H1 (cell line): ENCODE data around the gene RO60. TPM values are rescaled to one million over a fixed set of nuclear protein-coding genes. Genes with fewer than 3 reads are reported as not detected.
"Not testable (repeated sequence)": the region's sequence is repeated elsewhere in the genome, so short reads cannot be mapped to it uniquely, and the experiment has no call there.

Source experiments
- CTCF ChIA-PET: fragments of 300-600 bp; sonication (Branson Sonifier 250); formaldehyde crosslinking; loops from one replicate; lab custom pipeline; 2021; ENCODE audit not compliant: partially characterized antibody; lab: Charles Lee
- POLR2A ChIA-PET: fragments of 300-600 bp; sonication (Branson Sonifier 250); formaldehyde crosslinking; loops from one replicate; lab custom pipeline; 2021; ENCODE audit warnings: inconsistent platforms; ENCODE audit not compliant: partially characterized antibody; lab: Charles Lee
- DNase-seq, 2 experiments: peaks; one replicate each; pipeline versions ENCODE4 v3.0.0 to v3.0.0-alpha.2; 2010 to 2022; ENCODE audit warnings: low spot score in 2 of 2, low read depth in 1 of 2, mixed read lengths in 1 of 2
- FAIRE-seq: peaks from 2 replicates; lab custom pipeline; 2011; peaks lifted over from hg19 to GRCh38; lab: Jason Lieb, UNC
- H2AFZ ChIP-seq: 2 replicates; pipeline ENCODE4 v1.8.1; 2012; ENCODE audit warnings: low read length, inconsistent platforms
- H2AK5ac ChIP-seq: 2 replicates; pipeline ENCODE4 v1.6.1; 2013; ENCODE audit warnings: low read depth, low read length
- H2BK120ac ChIP-seq: replicated peaks from 2 replicates; pipeline ENCODE3; 2013; ENCODE audit warnings: low read depth, low read length, inconsistent platforms
- H2BK12ac ChIP-seq: 2 replicates; pipeline ENCODE4 v1.6.1; 2013; ENCODE audit warnings: low read depth, low read length
- H2BK15ac ChIP-seq: 2 replicates; pipeline ENCODE4 v1.6.1; 2013; ENCODE audit warnings: low read length
- H2BK20ac ChIP-seq: 2 replicates; pipeline ENCODE4 v1.6.1; 2013; ENCODE audit warnings: low read length
- H2BK5ac ChIP-seq: 2 replicates; pipeline ENCODE4 v1.6.1; 2013; ENCODE audit warnings: low read depth, low read length
- H3K14ac ChIP-seq: 2 replicates; pipeline ENCODE4 v1.6.1; 2013; ENCODE audit warnings: inconsistent platforms; ENCODE audit not compliant: insufficient read length
- H3K18ac ChIP-seq: 2 replicates; pipeline ENCODE4 v1.6.1; 2013; ENCODE audit warnings: low read length; ENCODE audit errors: extremely low read depth
- H3K23ac ChIP-seq: 2 replicates; pipeline ENCODE4 v1.6.1; 2013; ENCODE audit warnings: inconsistent platforms; ENCODE audit not compliant: insufficient read length
- H3K23me2 ChIP-seq: 2 replicates; pipeline ENCODE4 v1.6.1; 2013; ENCODE audit warnings: low read depth, low read length
- H3K27ac ChIP-seq: 2 replicates; pipeline ENCODE4 v1.6.1; 2011; ENCODE audit warnings: low read depth, low read length, inconsistent platforms
- H3K27me3 ChIP-seq, 4 experiments: replicated peaks in 1 of 4; 1 replicate in 1 of 4; 2 replicates in 3 of 4; pipeline versions ENCODE4 v1.6.1 to v1.8.1; 2011 to 2013; ENCODE audit warnings: low read length in 3 of 4, mild to moderate bottlenecking in 3 of 4, inconsistent platforms in 2 of 4, mixed read lengths in 2 of 4, moderate library complexity in 1 of 4; ENCODE audit not compliant: control insufficient read depth in 3 of 4, insufficient read depth in 3 of 4; ENCODE audit errors: extremely low read depth in 1 of 4
- H3K36me3 ChIP-seq, 4 experiments: 2 replicates each; pipeline versions ENCODE4 v1.6.1 to v1.8.1; 2011 to 2013; ENCODE audit warnings: mild to moderate bottlenecking in 4 of 4, low read length in 3 of 4, moderate library complexity in 2 of 4, control low read depth in 1 of 4, inconsistent platforms in 1 of 4; ENCODE audit not compliant: insufficient read depth in 4 of 4, control insufficient read depth in 2 of 4
- H3K4ac ChIP-seq: replicated peaks from 2 replicates; pipeline ENCODE3; 2013; ENCODE audit warnings: low read length, low read depth, mixed read lengths, inconsistent platforms; ENCODE audit not compliant: insufficient read length
- H3K4me1 ChIP-seq, 4 experiments: replicated peaks in 1 of 4; 1 replicate in 1 of 4; 2 replicates in 3 of 4; pipeline versions ENCODE4 v1.6.1 to v1.8.1; 2011 to 2013; ENCODE audit warnings: low read length in 3 of 4, inconsistent platforms in 2 of 4, mixed read lengths in 1 of 4; ENCODE audit not compliant: insufficient read depth in 4 of 4, control insufficient read depth in 3 of 4
- H3K4me2 ChIP-seq, 2 experiments: 2 replicates each; pipeline versions ENCODE4 v1.6.1 to v1.8.1; 2011 to 2013; ENCODE audit warnings: low read depth in 2 of 2, low read length in 2 of 2, control low read depth in 1 of 2, inconsistent platforms in 1 of 2, mild to moderate bottlenecking in 1 of 2; ENCODE audit not compliant: insufficient read depth in 1 of 2
- H3K4me3 ChIP-seq, 4 experiments: fragments of 200-600, 300-600 bp in 1 of 4; sonication (generic), shearing (Covaris generic), sonication (Bioruptor Twin) in 1 of 4; 2 replicates each; pipeline versions ENCODE4 v1.5.1 to v1.8.1; 2011 to 2016; ENCODE audit warnings: low read length in 4 of 4, low read depth in 3 of 4, control low read depth in 2 of 4, inconsistent platforms in 2 of 4, mild to moderate bottlenecking in 2 of 4, mixed read lengths in 1 of 4, moderate library complexity in 1 of 4; ENCODE audit not compliant: insufficient read depth in 2 of 4; ENCODE audit errors: extremely low read depth in 1 of 4
- H3K56ac ChIP-seq: replicated peaks from 2 replicates; pipeline ENCODE3; 2013; ENCODE audit warnings: low read depth, mild to moderate bottlenecking, mixed read lengths, low read length, inconsistent platforms; ENCODE audit not compliant: insufficient read length
- H3K79me1 ChIP-seq: 2 replicates; pipeline ENCODE4 v1.6.1; 2013; ENCODE audit warnings: low read depth, low read length, control low read depth
- H3K79me2 ChIP-seq, 2 experiments: 2 replicates each; pipeline versions ENCODE4 v1.6.1 to v1.8.1; 2012 to 2013; ENCODE audit warnings: low read length in 2 of 2, mild to moderate bottlenecking in 2 of 2, inconsistent platforms in 1 of 2; ENCODE audit not compliant: insufficient read depth in 2 of 2, control insufficient read depth in 1 of 2
- H3K9ac ChIP-seq, 4 experiments: replicated peaks in 1 of 4; 1 replicate in 1 of 4; 2 replicates in 3 of 4; pipeline versions ENCODE4 v1.6.1 to v1.8.1; 2011 to 2013; ENCODE audit warnings: low read depth in 3 of 4, low read length in 3 of 4, control low read depth in 2 of 4, mild to moderate bottlenecking in 2 of 4, moderate library complexity in 2 of 4, inconsistent platforms in 1 of 4; ENCODE audit errors: extremely low read depth in 1 of 4
- H3K9me3 ChIP-seq, 2 experiments: 2 replicates each; pipeline versions ENCODE4 v1.6.1 to v1.8.1; 2012 to 2013; ENCODE audit warnings: mild to moderate bottlenecking in 2 of 2, moderate library complexity in 2 of 2, control low read depth in 1 of 2, inconsistent platforms in 1 of 2, low read depth in 1 of 2, low read length in 1 of 2, mixed read lengths in 1 of 2; ENCODE audit not compliant: insufficient read depth in 2 of 2
- H4K20me1 ChIP-seq, 2 experiments: replicated peaks in 1 of 2; 2 replicates each; pipeline versions ENCODE3 to v1.8.1; 2011 to 2013; ENCODE audit warnings: inconsistent platforms in 2 of 2, low read length in 2 of 2, mild to moderate bottlenecking in 1 of 2; ENCODE audit not compliant: insufficient read depth in 2 of 2, control insufficient read depth in 1 of 2
- H4K5ac ChIP-seq: 2 replicates; pipeline ENCODE4 v1.6.1; 2013; ENCODE audit warnings: low read length, low read depth, mixed read lengths, inconsistent platforms; ENCODE audit not compliant: insufficient read length
- H4K8ac ChIP-seq: 2 replicates; pipeline ENCODE4 v1.8.0; 2013; ENCODE audit warnings: mild to moderate bottlenecking, moderate library complexity, low read length, inconsistent platforms; ENCODE audit not compliant: insufficient read depth; ENCODE audit errors: extremely low read depth
- H4K91ac ChIP-seq: replicated peaks from 2 replicates; pipeline ENCODE3; 2013; ENCODE audit warnings: low read length, mixed read lengths, inconsistent platforms; ENCODE audit not compliant: insufficient read length
- WGBS, 2 experiments: shearing (Covaris generic) in 1 of 2; methylation state at CpG; one replicate each; pipeline versions ENCODE4 v1.1.6 to v1.1.7; 2013 to 2015; ENCODE audit warnings: low lambda C conversion rate in 2 of 2, mixed read lengths in 2 of 2, inconsistent platforms in 1 of 2, low coverage in 1 of 2, missing lambda C conversion rate in 1 of 2; ENCODE audit not compliant: insufficient replicate concordance in 2 of 2, insufficient coverage in 1 of 2, insufficient read length in 1 of 2; ENCODE audit errors: extremely low coverage in 1 of 2, missing lambda C conversion rate in 1 of 2; 5-methylcytosine and 5-hydroxymethylcytosine counted together
- polyA plus RNA-seq, 7 experiments: library from polyadenylated mRNA; depleted of rRNA in 3 of 7; stranded (reverse) in 5 of 7; unstranded in 2 of 7; fragments of >200 nt in 5 of 7; fragments of 200-250 nt in 2 of 7; gene quantifications; 1 replicate in 5 of 7; 2 replicates in 1 of 7; 4 replicates in 1 of 7; pipeline versions ENCODE4 v1.2.1 to v1.2.3, GENCODE V29; 2011 to 2013; ENCODE audit warnings: missing spikeins in 2 of 7, mixed read lengths in 2 of 7
- total RNA-seq: library from RNA; stranded (reverse); fragmentation: NEBNext Ultra II Directional; extraction: Animal tissue kit (Norgen Biotek cat#: 25700); gene quantifications from 2 replicates; pipeline ENCODE4 v1.2.1, GENCODE V29; 2021

RO60 gene
- total and polyA plus RNA-seq, 2 of the 8 experiments (the other 6 are each of a cell fraction or from before 2014, with no cell fraction given): 13.6 to 103 TPM

GRCh38 chr1:193048913-193049312, 10.5 kb upstream of the RO60 start:
- not testable (repeated sequence) for H3K4me1 ChIP-seq, H3K18ac ChIP-seq, H3K4ac ChIP-seq, H2BK5ac ChIP-seq, H3K14ac ChIP-seq, H2BK120ac ChIP-seq, H3K9ac ChIP-seq, H2BK20ac ChIP-seq, H3K4me3 ChIP-seq, H4K5ac ChIP-seq, H3K9me3 ChIP-seq, DNase-seq, H2BK15ac ChIP-seq, H3K27me3 ChIP-seq, H3K23ac ChIP-seq, H3K23me2 ChIP-seq, H3K27ac ChIP-seq, H3K56ac ChIP-seq, H2AFZ ChIP-seq, FAIRE-seq, H3K79me1 ChIP-seq, H4K20me1 ChIP-seq, H3K4me2 ChIP-seq, H2BK12ac ChIP-seq, H4K91ac ChIP-seq, H4K8ac ChIP-seq, H2AK5ac ChIP-seq
- CTCF ChIA-PET: interaction anchor here (0.8 to 1.3 kb wide), 5 partner anchors 10 to 433 kb away, joined by 3 read pairs; partner anchors contain the start of genes RO60 and UCHL5
- H3K36me3 ChIP-seq: peaks cover 0 to 40% (median 8%) of the 10 kb centered on the region in 4 experiments; a peak in 6 of 8 replicates
- WGBS, 2 experiments: 92% methylated on average over 5 of the region's 5 CpGs; no CpG with 5 or more reads in 1 of the 2 experiments
- POLR2A ChIA-PET: interaction anchor here (1.6 kb wide), 1 partner anchor 10 kb away, joined by 6 read pairs; the partner anchor contains the start of genes RO60 and UCHL5
- H3K79me2 ChIP-seq: peaks cover 0 to 22% of the 10 kb centered on the region in 2 experiments; a peak in 2 of 4 replicates
